Inflammatory macrophage treated with lipopolysaccharide for 4 hours (primary cell): ENCODE measurements around the gene ITGBL1.
A peak's percentile ranks its signal among the peaks of the same experiment; 100 is the strongest.
"Not testable (repeated sequence)": the region's sequence is repeated elsewhere in the genome, so short reads cannot be mapped to it uniquely, and the experiment has no call there.

Experiments
- DNase-seq: peaks from one replicate; pipeline ENCODE4 v3.0.0-alpha.2; 2020

Gene ITGBL1

DNA sequence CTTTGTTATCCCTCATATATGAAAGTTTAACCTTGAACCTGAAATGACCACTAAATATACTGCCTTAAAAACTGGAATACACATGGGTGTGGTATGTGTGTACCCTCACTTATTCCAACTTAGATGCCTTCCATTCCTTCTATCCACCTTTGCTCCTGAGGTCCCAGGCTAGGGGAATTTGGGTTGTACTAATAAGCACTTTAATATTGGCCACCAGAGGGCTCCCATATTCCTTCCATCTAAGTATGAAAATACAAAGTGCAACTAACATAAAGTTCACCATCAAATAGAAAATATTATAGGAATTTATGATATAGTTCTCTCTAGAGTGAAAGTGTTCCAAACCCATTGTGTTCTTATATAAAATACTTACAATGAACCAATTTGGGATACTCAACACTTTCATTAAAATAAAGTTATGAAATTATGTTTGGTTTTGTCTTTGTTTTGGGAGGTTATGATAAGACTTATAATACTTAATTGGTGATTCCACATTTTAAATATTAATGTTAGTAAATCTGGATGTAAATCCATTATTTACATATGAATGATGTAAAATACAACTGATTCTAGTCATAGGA is 62.3 kb downstream of the ITGBL1 start:
- peak; percentile 46 for DNase-seq

DNA sequence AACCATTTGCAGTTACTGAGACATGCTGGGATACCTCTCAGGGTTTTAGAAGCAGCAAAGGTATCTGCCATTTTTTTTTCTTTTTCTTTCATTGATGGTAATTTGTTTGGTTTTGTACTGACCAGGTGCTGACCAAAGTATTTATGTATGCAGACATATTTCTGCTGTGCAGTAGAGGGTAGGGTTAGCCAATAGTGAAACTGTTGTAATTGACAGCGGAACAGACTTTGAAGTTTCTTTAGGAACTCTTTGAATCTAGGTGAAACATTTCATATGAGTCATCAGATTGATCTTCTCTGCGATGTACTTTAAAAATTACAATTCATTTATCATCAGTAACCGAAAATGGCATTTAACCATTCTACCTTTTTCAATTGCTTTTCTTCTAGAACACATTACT is 63.0 kb downstream of the ITGBL1 start:
- no peak for DNase-seq

DNA sequence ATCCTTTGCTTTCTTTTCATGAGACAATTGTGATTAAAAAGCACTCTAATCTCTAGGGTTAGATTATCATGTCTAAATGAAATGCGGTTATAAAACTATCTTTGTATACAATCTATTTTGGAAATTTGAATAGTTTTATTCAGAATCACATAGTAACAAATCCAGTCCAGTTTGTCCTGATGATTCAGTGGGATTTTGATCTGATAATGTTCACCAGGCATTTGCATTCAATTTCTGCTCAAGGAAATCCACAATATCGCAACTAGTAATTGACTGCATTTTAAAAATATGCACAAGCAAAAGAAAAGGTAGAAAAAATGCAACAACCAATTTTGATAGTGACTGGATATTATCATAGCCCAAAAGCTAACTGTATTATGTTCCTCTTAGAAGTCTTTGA is 63.8 kb downstream of the ITGBL1 start:
- no peak for DNase-seq

DNA sequence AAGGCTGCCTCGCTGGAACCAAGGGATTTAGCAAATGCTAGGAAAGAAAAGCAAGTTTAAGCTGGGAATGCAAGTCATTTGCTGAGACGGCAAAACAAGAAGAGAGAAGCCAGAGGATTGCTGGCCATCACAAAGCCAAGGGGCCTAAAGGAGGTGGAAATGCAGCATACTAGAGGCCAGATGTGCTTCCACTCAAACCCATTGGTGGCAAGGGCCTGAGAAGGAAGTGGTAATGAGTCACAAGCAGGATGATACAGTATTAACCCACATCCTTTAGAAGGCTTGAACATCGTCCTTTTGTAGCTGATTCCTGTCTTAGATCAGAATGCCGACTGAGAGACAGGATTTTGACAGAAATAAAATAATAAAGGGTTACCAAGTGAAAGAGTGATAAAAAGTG is 68.2 kb downstream of the ITGBL1 start:
- DNase-seq = no peak

DNA sequence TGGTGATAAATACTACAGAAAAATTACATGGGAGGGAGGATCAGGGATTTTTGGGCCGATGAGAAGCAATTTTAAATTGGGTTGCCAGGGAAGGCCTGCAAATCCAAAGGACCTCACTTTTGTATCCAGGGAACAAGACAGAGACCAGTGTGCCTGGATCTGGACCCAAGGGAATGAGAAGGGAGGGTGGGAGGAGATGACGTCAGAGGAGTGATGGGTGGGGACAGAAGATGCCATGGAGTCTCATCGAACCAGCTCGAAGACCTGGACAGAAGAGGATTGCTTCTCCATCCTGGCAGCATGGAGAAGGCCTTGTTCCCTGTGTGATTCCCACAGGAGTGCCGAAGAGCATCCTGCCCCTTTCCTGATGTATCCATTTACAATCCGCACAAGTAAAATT is 68.9 kb downstream of the ITGBL1 start:
- no peak for DNase-seq

DNA sequence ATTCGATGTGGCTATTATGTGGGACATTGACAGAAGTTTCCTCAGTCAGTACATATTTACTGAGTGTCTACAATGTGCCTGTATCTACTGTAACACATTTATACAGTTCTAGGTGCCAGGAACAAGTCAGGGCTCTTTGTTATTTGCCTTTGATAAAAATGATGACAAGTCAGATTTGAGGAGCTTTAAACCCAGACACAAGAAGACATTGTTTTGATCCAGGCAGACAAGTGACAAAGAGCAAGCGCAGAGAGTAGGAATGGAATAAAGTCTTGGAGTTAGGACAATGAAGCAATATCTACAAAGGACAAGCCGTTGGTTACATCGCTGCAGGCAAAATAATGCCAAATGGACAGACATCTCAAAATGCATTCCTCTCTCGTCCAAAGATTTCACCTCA is 70.1 kb downstream of the ITGBL1 start:
- DNase-seq = no peak

DNA sequence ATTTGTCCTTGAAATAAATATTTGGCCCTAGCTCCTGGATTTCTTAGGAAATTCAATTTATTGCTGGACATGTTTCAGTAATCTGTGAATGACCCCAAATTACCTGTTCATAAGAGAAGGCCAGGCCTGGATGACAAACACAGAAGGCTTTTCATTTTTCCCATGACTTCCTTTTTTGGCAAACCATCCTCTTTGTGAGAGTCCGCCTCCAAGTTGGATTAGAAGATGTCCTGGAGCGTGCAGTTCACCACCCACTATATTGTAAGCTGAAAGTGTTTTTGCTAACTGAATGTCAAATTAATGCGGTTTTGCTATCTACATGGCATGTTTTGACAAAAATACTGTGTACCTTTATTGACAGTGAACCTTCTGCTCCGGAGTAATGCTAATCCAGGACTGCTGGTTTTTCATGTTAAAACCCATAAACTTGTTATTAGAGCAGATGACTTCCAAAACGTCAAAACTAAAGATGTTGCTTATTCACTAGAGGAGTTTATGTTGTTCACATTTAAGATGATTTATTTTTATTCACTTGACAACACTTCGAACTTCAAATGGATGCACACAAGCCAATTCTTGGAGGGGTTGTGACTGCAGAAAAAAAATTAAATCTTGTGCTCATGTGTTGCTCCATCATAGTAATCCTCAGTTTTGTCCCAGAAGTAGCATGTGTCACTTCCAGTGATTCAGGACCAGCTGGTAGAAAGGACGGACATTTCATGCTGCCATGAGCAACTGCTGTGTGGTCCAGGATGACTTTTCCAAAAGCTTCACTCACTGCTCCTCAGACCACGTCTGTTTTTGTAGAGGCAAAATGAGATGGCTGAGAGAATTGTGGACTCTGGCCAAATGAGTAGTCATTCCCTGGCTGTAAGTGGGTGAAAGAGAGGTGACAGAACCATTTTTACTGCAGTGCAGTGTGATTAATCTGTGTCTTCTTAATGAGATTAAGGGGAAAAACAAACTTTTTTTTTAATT is 71.0 kb downstream of the ITGBL1 start:
- no peak for DNase-seq

DNA sequence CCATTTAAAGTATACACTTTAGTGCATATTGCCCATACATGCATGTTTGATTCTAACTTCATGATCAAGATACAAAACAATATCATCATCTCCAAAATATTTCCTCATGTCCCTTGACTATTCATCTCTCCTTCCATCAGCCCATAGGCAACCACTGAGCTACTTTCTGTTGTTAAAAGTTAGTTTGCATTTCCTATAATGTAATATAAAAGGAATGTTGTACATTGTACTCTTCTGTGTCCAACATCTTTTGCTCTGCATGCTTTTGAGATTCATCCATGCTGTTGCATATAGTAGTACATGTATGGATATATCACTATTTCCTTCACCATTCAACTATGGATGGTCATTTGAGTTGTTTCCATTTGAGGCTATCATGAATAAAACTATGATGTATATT is 74.7 kb downstream of the ITGBL1 start:
- no peak for DNase-seq

DNA sequence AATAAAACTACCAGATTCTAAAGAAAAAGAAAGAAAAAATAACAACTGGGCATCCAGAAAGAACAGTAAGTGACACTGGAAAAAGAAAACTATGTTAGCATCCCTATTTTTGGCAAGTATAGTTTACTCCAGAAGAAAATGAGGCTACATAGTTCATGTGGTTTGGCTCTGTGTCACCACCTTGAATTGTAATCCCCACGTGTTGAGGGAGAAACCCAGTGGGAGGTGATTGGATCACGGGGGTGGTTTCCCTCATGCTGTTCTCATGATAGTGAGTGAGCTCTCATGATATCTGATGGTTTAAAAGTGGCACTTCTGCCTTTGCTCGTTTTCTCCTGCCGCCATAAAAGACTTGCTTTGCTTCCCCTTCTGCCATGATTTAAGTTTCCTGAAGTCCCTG is 76.9 kb downstream of the ITGBL1 start:
- DNase-seq = peak; percentile 49

DNA sequence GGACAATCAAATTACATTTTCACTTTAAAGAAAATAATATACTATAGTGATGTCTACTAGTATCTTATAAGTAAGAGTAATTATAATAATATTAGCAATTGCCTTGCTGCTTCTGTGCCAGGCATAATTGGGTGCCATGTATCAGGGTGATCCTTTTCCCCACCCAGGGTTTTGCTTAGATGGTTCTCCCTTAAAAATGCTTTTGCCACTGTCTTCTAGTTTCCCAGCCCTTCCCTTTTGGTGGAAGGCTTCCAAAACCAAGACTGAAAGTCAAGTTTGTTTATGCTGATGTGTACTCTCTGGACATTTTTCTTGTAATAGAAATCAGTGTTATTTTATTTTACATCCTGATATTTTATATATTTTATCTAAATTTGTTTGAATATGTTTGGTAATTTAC is 77.8 kb downstream of the ITGBL1 start:
- no peak for DNase-seq

DNA sequence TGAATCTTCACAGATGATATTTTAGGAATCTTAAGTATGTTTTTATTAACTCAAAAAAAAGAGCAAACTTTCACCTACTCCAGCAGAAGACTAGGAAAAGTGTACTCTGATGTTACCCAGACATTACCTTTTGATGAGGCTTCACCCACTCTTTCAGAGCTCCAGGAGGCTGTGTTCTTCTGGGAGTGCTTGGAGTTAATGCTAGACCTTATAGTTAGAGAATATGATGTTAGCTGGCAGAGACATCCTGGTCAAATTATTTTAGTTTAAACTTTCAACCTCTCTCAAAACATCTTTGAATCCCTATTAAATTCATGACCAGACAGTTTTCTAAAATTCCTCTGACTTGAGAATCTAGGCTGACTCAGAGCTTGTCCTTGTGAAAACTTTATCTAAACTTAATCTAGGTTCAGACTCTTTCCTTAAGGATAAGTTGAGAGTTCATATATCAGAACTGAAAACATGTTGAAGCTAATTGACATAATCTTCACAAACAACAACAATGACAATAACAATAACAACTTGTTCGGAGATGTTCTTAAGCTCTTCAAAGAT is 82.8 kb downstream of the ITGBL1 start:
- no peak for DNase-seq

DNA sequence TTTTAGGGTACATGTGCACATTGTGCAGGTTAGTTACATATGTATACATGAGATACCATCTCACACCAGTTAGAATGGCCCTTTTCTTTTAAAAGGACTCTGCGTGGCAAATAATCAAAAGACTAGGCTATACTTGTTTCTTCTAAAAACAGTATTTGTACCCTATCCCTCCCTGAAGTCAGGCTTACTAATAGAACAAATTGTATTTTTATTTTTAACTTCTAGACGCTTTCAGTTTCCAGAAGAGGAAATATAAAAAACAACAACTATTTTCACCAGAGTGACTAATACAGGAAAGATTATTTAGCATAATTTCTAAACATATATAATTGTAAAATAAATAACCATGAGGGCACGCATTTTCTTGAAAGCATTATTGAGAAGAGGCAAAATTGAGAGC is 83.6 kb downstream of the ITGBL1 start:
- DNase-seq = no peak

DNA sequence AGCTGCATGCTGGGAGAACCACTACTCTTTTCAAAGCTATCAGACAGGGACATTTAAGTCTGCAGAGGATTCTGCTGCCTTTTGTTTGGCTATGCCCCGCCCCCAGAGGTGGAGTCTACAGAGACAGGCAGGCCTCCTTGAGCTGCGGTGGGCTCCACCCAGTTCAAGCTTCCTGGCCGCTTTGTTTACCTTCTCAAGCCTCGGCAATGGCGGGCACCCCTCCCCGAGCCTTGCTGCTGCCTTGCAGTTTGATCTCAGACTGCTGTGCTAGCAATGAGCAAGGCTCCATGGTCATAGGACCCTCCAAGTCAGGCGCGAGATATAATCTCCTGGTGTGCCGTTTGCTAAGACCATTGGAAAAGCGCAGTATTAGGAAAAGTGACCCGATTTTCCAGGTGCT is 92.1 kb downstream of the ITGBL1 start:
- not testable (repeated sequence) for DNase-seq

DNA sequence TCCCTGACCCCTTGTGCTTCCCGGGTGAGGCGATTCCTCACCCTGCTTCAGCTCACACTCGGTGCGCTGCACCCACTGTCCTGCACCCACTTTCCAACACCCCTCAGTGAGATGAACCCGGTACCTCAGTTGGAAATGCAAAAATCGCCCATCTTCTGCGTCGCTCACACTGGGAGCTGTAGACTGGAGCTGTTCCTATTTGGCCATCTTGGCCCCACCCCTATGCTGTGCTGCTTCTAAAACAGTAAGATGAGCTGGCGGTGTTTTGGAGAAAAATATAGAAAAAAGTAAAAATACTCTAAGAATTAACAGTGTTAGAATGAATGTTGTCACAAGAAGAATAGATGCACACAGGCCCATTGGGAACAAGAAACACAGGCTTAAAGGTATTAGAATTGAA is 92.5 kb downstream of the ITGBL1 start:
- no peak for DNase-seq

DNA sequence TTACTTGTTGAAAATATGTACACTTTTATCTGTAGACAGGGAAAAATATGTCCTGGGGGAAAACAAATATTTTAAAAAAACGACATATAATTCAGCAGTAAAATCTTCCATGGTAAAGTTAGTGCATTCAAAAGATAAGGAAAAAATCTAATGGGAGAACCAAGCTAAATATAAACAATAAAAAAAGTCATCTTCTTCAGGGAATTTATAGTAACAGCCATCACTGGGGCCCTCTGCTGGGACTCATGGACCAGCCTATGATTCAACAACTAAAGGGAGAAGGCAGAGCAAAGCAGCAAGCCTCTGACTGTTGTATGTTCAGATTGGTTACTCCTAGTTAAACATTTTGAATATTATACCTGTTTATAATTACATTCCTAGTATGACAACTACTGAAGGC is 93.0 kb downstream of the ITGBL1 start:
- no peak for DNase-seq

DNA sequence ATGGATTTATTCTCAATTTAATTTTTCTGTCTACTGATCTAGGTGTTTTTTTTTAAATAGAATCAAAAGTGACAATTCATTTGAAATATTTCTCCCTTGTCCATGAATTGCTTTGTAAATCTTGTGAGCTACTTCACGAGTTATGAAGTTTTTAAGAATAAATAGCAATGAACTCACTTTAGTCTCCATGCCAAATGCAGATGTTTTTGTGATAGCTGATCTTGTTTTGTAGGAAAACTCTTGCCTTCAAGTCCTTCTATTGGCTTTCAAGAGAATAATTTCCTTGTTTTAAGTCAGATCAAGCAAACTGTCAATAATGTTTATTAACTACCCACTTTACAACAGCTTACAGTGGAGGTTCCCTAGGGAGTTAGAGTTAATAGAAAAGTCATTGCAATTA is 99.8 kb downstream of the ITGBL1 start:
- no peak for DNase-seq

DNA sequence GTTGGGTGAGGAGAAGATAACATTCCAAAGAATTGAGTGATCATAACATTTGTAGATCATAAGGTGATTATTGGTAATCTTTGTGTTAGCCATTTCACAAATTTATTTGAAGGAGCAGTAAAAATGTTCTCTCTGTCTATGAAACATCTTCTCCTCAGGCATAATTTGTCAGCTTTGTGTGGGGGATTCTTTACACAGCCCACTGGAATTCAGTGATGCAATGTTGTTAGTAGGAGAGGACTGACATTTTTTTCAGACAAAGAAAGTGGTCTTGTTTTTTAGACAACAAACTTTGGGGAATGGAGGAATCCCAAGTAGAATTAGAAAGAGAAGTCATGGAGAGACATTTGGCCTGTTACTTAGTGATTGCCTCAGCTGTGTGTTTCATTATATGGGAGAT is 100.3 kb downstream of the ITGBL1 start:
- DNase-seq = no peak

DNA sequence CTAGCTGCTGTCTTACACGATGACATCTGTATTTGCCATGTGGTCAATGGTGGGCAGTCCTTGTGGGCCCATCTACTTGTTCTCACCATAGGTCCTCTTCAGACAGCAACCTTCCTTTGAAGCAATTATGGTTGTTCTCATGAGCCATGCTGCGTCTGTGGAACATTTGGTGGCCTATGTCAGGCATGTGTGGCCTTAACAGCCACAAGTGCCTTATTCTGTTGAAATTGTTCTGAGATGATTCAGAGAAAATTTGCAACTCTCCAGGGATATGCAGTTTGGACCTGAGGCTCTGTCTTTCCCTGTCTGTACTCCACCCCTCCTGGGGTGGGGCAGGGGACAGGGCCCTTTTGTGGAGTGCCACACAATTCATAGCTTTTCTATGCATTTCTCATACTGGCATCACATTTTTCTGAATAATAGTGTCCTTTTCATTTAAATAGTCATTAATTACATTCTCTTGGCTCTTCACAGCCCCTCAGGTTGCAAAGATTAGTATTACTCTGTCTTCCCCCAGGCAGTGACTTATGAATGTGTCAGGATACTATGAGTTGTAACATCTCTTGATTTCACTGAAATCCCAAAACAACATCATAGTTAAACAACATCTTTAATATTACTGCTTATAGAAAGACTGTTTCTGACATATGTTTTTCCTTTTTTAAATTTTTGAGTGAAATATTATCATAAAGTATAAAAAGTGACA is 102.1 kb downstream of the ITGBL1 start:
- no peak for DNase-seq

DNA sequence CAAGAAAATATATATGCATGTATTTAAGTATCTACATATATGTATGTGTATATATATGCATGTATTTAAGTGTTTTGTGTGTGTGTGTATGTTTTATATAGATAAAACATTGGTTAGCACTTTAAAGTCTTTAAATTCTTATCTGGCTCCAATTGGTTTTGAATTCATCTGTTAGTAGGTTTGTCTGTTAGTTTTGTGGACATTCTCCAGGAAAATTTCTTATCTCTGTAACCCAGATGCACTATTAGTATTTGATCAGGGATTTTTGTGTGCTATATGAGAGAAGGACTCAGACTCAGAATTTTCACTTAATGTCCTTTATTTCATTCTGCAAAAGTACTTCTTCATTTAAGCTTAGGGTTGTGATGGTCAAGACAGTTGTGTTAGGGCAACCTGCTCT is 103.1 kb downstream of the ITGBL1 start:
- DNase-seq = no peak

DNA sequence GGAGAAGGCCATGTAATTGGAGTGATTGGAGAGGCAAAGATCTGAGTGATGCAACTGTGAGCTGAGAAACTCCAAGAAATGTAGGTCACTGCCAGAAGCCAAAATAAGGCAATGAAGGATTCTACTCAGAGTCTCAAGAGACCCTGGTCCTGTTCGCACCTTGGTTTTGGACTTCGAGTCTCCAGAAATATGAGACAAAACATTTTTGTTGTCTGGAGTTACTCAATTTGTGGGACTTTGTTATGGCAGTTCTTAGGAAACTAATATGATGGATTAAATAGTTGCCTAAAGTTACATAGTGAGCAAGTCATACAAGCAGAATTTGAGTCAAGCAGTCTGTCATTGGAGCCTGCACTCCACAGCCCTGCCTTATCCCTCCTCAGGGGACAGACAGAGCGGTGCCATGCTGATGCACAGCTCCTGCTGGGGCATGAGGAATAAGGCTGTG is 104.2 kb downstream of the ITGBL1 start:
- DNase-seq = no peak

DNA sequence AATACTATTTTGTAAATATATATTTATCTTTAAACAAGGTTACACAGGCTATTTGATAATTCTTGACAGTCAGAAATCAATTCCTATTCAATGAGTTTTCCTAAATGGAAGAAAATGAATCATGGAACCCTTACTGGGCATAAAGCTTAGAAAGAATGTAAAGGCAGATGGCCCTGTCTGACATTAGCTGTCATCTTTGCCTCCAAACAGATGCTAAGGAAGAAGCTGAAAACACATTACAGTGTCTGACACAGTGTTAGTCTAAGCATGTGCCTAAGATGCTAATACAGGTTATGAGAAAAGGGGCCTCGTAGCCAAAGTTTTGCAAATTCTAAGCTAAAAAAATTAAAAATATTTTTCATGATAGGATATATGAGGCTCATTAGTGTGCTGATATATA is 112.8 kb downstream of the ITGBL1 start:
- DNase-seq = no peak

DNA sequence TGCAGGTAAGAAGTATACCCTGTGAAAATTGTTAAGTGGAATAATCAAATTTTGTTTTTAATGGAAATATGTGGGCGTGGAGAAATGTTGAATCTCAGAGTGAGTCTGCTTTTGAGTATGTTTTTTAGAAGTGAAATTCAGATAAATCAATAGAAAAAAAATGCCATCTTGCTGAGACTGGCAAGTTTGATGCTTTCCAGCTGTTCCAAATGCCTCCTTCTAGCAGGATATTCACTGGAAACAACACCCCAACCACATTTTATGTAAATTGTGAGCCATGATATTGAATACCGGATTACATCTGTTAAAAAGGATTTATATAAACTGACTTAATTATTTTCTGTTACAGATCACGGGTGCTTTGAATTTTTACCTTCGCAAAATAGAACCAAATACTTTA is 115.4 kb downstream of the ITGBL1 start:
- DNase-seq = no peak

DNA sequence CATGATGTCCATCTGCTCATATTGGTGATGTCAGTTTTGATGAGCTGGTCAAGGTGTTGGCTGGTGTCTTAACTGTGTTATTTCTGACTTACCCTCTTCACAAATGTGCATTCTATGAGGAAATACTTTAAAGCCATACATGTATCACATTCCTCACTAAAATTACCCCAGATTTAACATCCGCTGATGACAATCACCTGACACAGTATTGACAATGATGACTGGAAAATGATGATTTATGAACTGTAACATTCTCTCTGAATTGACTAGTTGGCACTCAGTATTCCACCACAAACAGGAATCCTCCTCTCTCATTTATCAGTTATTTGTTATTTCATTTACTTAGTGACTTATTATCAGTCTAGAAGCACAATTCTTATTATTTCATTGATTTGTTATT is 117.3 kb downstream of the ITGBL1 start:
- no peak for DNase-seq

DNA sequence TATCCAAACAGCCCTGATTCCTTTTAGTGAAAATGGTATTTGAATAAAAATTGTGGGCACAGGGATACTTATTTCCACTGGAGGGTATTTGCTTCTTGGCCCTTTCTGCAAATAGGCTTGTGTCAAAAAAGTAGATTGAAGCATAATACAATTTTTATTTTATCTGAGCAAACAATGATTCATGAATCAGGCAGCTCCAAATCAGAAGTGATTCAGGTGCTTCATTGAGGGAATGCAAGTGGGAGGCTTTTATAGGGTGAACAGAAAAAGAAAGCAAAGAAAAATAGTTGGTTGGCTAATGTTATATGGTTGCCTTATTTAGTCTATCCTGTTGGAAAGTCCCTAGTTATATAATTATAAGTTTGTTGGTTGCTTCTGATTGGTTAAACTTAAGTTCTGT is 117.9 kb downstream of the ITGBL1 start:
- no peak for DNase-seq
